Aorta (tissue), 5 donors: Measurements from ENCODE around the gene RHOXF2B. TPM values are rescaled to one million over a fixed set of nuclear protein-coding genes. Genes with fewer than 3 reads are reported as not detected.
"Not testable (repeated sequence)": the region's sequence is repeated elsewhere in the genome, so short reads cannot be mapped to it uniquely, and the experiment has no call there.

Experiments used
- ATAC-seq: fragments of 200-7000 bp; cut with Tn5 transposase; one replicate; pipeline ENCODE4 v1.9.1; 2022; ENCODE audit warnings: moderate library complexity; ENCODE audit not compliant: low FRiP score
- DNase-seq, 2 donors: peaks; one replicate each; pipeline ENCODE4 v3.0.0-alpha.2; 2020
- H3K27ac ChIP-seq, 2 donors: one replicate each; pipeline ENCODE4 v1.5.1; 2013; ENCODE audit warnings: low read length in 2 of 2, mild to moderate bottlenecking in 2 of 2, moderate library complexity in 2 of 2, control low read depth in 1 of 2, inconsistent platforms in 1 of 2, low read depth in 1 of 2
- H3K27me3 ChIP-seq, 2 donors: one replicate each; pipeline ENCODE4 v1.6.1; 2013; ENCODE audit warnings: control low read depth in 1 of 2, low read length in 1 of 2, mild to moderate bottlenecking in 1 of 2, moderate library complexity in 1 of 2; ENCODE audit not compliant: insufficient read depth in 2 of 2, control insufficient read depth in 1 of 2
- H3K36me3 ChIP-seq, 2 donors: one replicate each; pipeline ENCODE4 v1.6.1; 2013; ENCODE audit warnings: control low read depth in 1 of 2, low read length in 1 of 2, mild to moderate bottlenecking in 1 of 2; ENCODE audit not compliant: insufficient read depth in 2 of 2, control insufficient read depth in 1 of 2
- H3K4me1 ChIP-seq, 2 donors: one replicate each; pipeline ENCODE4 v1.6.1; 2013; ENCODE audit warnings: low read length in 2 of 2, control low read depth in 1 of 2, mild to moderate bottlenecking in 1 of 2, moderate library complexity in 1 of 2; ENCODE audit not compliant: insufficient read depth in 2 of 2, control insufficient read depth in 1 of 2
- H3K4me3 ChIP-seq, 2 donors: one replicate each; pipeline ENCODE4 v1.5.1; 2013; ENCODE audit warnings: low read length in 2 of 2, control low read depth in 1 of 2, mild to moderate bottlenecking in 1 of 2
- H3K9me3 ChIP-seq: one replicate; pipeline ENCODE4 v1.6.1; 2013; ENCODE audit warnings: mild to moderate bottlenecking, low read length; ENCODE audit not compliant: control insufficient read depth
- whole genome bisulfite sequencing, 2 donors: extraction: QIAGEN DNeasy Blood & Tissue Kit; methylation state at CpG; one replicate each; pipeline ENCODE4 v1.1.7; 2013; 5-methylcytosine and 5-hydroxymethylcytosine counted together
- intact Hi-C, 2 donors: fragments of 100-400 bp; cut with DNase I; formaldehyde crosslinking; loops; one replicate each; pipeline versions ENCODE4 v1.14.2 to v1.15.0; 2022
- long read RNA-seq, 2 donors: library from polyadenylated mRNA; unstranded; transcript quantifications; one replicate each; pipeline ENCODE4 v2.0.0, GENCODE V29; 2020 to 2021
- polyA plus RNA-seq, 2 donors: library from polyadenylated mRNA; stranded (reverse); fragments of 200-250 nt; gene quantifications; one replicate each; pipeline ENCODE4 v1.2.3, GENCODE V29; 2013
- total RNA-seq, 2 donors: library from RNA; stranded (reverse); fragmentation: NEBNext Ultra II Directional; extraction: Animal tissue kit (Norgen Biotek cat#: 25700); gene quantifications; one replicate each; pipeline ENCODE4 v1.2.1, GENCODE V29; 2021
- donor health status: healthy with polysubstance abuse.
- donor health status: Bipolar disorder and iron deficiency.
- donor health status: DM: no; HTN: no; CAD: no.
- donor health status: DM: no; HTN: no; CAD: no.
- donor health status: DM: yes; HTN: yes; CAD: no.

RHOXF2B gene
- not detected for total RNA-seq
- polyA plus RNA-seq, result not detected
- long read RNA-seq, donor 1, result 0 reads
- long read RNA-seq, donor 2, result 0 reads

DNA sequence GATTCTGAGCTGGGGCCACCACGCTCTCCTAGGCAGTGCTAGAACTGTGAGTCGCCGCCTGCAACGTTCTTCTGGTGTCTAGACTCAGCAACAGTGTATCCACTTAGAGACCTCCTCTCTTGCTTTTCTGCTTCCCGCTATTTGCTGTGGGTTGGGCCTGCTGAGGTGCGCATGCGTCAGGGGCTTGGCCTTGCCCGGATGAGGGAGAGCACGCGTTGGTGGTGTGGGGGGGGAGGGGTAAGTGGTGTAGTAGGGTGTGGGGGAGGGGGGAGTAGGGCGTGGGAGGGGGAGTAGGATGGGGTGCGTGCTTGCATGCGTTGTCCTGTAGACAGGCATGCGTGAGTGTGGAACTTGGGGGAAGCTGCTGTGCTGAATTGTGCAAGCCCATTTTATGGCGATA, at the start of gene RHOXF2B:
Gene RHOXF2B, minus strand, starts transcription at position 101 of the 400 bp plus-strand sequence. CDS start 138 bp downstream, outside the sequence.
- H3K9me3 ChIP-seq, H3K27ac ChIP-seq, intact Hi-C loops, H3K36me3 ChIP-seq, H3K4me1 ChIP-seq, H3K27me3 ChIP-seq, ATAC-seq, H3K4me3 ChIP-seq, DNase-seq: not testable (repeated sequence)
- WGBS, 2 donors, result no CpG with 5 or more reads among the region's 15 CpGs

DNA sequence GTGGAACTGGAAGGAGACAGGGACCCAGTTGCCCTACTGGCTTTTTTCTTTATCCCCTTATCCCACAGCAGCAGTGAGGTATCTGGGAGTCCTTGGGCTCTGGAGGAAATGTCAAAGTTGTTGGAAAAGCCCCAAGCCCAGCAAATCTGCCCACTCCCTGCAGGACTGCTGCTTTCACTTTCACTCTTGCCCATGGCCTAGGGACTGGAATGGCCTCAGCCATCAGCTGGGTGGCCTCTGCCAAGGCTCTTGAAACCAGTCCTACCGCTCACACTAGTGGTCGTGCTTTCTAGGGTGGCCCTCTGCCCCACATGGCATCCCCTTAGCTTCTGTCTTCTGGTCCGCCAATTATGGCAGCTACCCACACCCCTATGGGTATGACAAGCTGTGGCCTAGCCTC, 48.0 kb upstream of the RHOXF2B start:
- intact Hi-C loops, result no loop called here
- no peak overlapping the region for H3K4me3 ChIP-seq
- H3K27ac ChIP-seq, result no peak overlapping the region
- no peaks in the 10 kb centered on the region for H3K4me1 ChIP-seq
- H3K27me3 ChIP-seq, result no peaks in the 10 kb centered on the region
- no peaks in the 10 kb centered on the region for H3K9me3 ChIP-seq
- DNase-seq (no peak), ATAC-seq (peak; percentile 68)
- 78 to 97% methylated on average over 3 of the region's 3 CpGs for WGBS, 2 donors
- no peaks in the 10 kb centered on the region for H3K36me3 ChIP-seq

DNA sequence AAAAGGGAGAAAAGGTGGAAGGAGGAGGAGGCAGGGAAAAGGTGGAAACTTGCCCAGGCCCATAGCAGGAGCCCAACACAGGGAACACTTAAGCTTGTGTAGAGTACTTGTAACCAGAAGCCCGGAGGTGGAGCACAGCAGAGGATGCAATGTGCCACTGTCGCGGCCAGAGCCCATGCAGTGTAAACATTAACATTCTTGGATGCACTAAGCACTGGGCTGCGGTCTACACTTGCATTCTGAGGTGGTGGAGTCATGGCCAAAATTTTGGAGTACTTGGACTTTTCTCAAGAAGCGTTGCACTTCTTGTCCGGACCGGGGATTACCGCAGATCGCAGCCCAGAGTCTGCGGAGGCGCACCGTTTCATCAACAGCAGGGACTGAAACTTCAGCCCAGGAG, 42.7 kb upstream of the RHOXF2B start:
- Histone ChIP-seq H3K36me3 (no peaks in the 10 kb centered on the region), H3K4me1 (no peaks in the 10 kb centered on the region), H3K27me3 (no peaks in the 10 kb centered on the region), H3K4me3 (no peak overlapping the region), H3K9me3 (no peaks in the 10 kb centered on the region), H3K27ac (no peak overlapping the region)
- no peak for DNase-seq
- 75 to 80% methylated on average over 12 of the region's 12 CpGs for WGBS, 2 donors
- ATAC-seq, result no peak
- intact Hi-C loops, result no loop called here

DNA sequence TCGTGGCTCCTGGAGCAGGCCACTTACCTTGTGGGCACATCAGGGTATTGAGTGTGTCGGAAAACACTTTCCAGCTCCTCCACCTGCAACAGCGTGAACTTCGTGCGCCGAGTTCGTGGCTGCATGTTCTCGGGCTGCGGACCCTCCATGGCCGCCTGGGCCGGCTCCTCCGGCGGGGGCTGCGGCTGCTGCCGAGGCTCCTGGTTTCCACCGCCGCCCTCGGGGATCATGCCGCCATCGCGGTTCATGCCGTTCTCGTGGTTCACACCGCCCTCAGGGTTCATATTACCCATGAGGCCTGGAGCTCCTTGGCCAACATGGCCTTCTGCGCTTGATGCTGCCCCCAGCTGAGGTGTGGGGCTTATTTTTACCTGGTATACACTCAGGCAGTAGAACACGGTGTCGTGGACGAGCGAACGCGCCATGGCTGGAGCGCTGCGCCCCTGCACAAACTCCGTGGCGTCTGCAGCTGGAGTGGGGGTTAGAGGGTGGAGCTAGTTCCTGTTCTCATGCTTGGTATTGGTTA, 38.0 kb upstream of the RHOXF2B start, which contains the start of gene RHOXF1:
Gene RHOXF1, minus strand, starts transcription at position 476 of the 526 bp plus-strand sequence. Its CDS starts 51 bp downstream, at position 425.
- ATAC-seq (no peak), DNase-seq (peak in 1 of 2 donors; percentile 68)
- Histone ChIP-seq H3K4me3 (no peak within 1 kb of the TSS), H3K9me3 (no peaks in the 10 kb centered on the region), H3K4me1 (no peaks in the 10 kb centered on the region), H3K27me3 (no peaks in the 10 kb centered on the region), H3K27ac (no peak within 1 kb of the TSS), H3K36me3 (no peaks in the 10 kb centered on the region)
- WGBS, 2 donors, result 92 to 96% methylated on average over 35 of the region's 35 CpGs
- intact Hi-C loops, result loop anchor here in 1 of 2 donors (10.0 kb wide), 1 partner anchor 109 kb away; no protein-coding TSS in a partner anchor

DNA sequence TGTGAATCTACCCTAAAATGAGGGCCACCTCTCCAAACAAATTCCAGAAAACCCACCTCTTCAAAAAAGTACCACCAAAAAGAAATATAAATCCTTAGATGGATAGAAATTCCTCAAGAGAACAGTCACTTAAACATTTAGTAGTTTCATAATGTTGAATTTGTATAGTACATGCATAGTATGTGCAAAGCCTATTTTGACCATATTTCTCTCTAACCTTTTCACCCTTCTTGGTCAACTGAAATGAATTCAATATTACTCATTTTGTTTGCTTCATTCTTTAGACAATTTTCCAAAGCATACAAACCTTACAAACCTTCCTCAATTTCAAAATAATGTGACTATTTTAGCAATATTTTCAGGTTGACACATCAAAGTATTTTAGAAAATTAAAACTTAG, 34.1 kb upstream of the RHOXF2B start:
- DNase-seq (no peak), ATAC-seq (no peak)
- Histone ChIP-seq H3K36me3 (no peaks in the 10 kb centered on the region), H3K9me3 (no peaks in the 10 kb centered on the region), H3K4me3 (no peak overlapping the region), H3K27me3 (no peaks in the 10 kb centered on the region), H3K27ac (no peak overlapping the region), H3K4me1 (no peaks in the 10 kb centered on the region)
- intact Hi-C loops, result loop anchor here in 1 of 2 donors (10.0 kb wide), 1 partner anchor 113 kb away; no protein-coding TSS in a partner anchor

DNA sequence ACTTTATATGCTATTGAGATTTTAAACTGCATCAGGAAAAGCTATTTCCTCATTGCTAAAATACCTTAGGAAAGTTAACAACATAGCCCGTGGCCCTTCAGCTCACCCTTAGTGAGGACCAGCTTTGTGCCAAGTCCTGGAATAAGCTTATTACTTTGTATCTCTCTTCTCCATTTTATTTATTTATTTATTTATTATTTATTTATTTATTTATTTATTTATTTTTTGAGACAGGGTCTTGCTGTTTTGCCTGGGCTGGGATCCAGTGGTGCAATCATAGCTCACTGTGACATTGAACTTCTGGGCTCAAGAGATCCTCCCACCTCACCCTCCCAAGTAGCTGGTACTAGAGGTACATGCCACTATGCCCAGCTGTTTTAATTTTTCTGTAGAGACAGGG, 31.9 kb upstream of the RHOXF2B start:
- no peak for ATAC-seq
- Histone ChIP-seq H3K27ac (no peak overlapping the region), H3K36me3 (no peaks in the 10 kb centered on the region), H3K9me3 (no peaks in the 10 kb centered on the region), H3K4me3 (no peak overlapping the region), H3K4me1 (no peaks in the 10 kb centered on the region), H3K27me3 (no peaks in the 10 kb centered on the region)
- DNase-seq, result no peak
- intact Hi-C loops, result no loop called here
- 76 to 98% methylated on average over 1 of the region's 1 CpG for WGBS, 2 donors

DNA sequence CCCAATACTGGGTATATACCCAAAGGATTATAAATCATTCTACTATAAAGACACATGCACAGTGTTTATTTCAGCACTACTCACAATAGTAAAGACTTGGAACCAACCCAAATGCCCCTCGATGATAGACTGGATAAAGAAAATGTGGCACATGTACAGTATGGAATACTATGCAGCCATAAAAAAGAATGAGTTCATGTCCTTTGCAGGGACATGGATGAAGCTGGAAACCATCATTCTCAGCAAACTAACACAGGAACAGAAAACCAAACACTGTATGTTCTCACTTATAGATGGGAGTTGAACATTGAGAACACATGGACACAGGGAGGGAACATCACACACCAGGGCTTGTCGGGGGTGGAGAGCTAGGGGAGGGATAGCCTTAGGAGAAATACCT, 27.2 kb upstream of the RHOXF2B start:
- H3K27me3 ChIP-seq, DNase-seq, H3K9me3 ChIP-seq, ATAC-seq, H3K27ac ChIP-seq, H3K4me1 ChIP-seq, H3K4me3 ChIP-seq, intact Hi-C loops, H3K36me3 ChIP-seq: not testable (repeated sequence)
- WGBS, 2 donors, result 81 to 91% methylated on average over 2 of the region's 2 CpGs

DNA sequence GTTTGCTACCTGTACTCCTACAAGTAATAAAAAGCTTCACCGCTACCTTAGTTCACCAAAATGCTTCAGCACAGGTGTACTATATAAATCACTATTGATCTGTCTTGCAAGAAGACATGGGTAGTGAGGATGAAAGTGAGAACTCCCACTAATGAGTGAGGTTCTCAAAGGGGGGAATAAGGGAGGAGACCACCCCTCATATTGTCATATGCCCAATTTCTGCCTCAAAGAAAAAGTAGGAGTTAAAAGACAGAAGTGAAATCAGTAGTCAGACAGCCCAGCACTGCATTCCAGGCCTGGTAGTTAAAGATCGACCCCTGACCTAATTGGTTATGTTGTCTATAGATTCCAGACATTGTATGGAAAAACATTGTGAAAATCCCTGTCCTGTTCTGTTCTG, 23.6 kb upstream of the RHOXF2B start:
- H3K36me3 ChIP-seq, ATAC-seq, H3K4me1 ChIP-seq, H3K4me3 ChIP-seq, H3K9me3 ChIP-seq, DNase-seq, H3K27me3 ChIP-seq, intact Hi-C loops, H3K27ac ChIP-seq: not testable (repeated sequence)
- 71 to 77% methylated on average over 2 of the region's 2 CpGs for WGBS, 2 donors

DNA sequence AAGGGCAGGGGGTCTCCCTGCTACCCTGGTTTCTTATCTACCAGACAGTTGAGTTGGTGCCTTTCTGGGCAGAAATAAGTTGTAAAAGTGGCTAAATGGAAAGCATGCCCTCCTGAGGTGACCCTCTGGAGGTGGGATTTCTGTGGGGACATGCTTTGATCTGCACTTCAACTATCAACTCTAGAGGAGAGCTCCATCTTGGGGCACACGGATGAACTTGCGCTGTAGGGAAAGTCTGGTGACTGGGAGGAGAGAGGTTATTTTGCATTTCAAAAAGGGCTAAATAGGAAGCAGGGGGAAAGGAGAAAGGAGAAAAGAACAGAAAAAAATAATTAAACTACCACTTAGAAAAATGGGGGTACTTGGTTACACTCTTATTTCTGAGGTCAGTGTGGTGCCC, 12.7 kb upstream of the RHOXF2B start:
- H3K36me3 ChIP-seq, result no peaks in the 10 kb centered on the region
- 43 to 65% methylated on average over 2 of the region's 2 CpGs for WGBS, 2 donors
- intact Hi-C loops, result no loop called here

More for the DNA sequence above, 12.7 kb upstream of the RHOXF2B start:
- no peak overlapping the region for H3K27ac ChIP-seq
- DNase-seq (no peak), ATAC-seq (no peak)
- H3K4me3 ChIP-seq, result no peak overlapping the region
- H3K4me1 ChIP-seq, result no peaks in the 10 kb centered on the region
- H3K27me3 ChIP-seq, result no peaks in the 10 kb centered on the region
- no peaks in the 10 kb centered on the region for H3K9me3 ChIP-seq
